ENCODE measurements around the gene DDX20. TPM values are rescaled to one million over a fixed set of nuclear protein-coding genes. Genes with fewer than 3 reads are reported as not detected.

The DDX20 gene
- total RNA-seq, 4 donors from 2014 or later, result 16.0 to 25.0 (median 21.5) TPM

GRCh38 chr1:111776861-111777260 lies 21.2 kb downstream of the DDX20 start:
- TF ChIP-seq POLR2AphosphoS5 (IDR thresholded peaks at IDR 0.05), result no peak
- TF ChIP-seq CTCF (IDR thresholded peaks at IDR 0.05), result no peak
- no peak for TF ChIP-seq EP300 (IDR thresholded peaks at IDR 0.05)
- TF ChIP-seq POLR2A (IDR thresholded peaks at IDR 0.05), result no peak
- H3K4me3 ChIP-seq, result no peak overlapping the region
- no peaks in the 10 kb centered on the region for H3K27me3 ChIP-seq
- DNase-seq (ENCODE audit: low spot score in 2 of 2), result no peak
- 94% methylated on average over 8 of the region's 8 CpGs for WGBS
- no peak overlapping the region for H3K27ac ChIP-seq
- no peaks in the 10 kb centered on the region for H3K9me3 ChIP-seq
- H3K36me3 ChIP-seq, result no peaks in the 10 kb centered on the region
- H3K4me1 ChIP-seq, result no peaks in the 10 kb centered on the region

GRCh38 chr1:111777301-111777700 lies 21.6 kb downstream of the DDX20 start:
- Histone ChIP-seq H3K4me1 (no peaks in the 10 kb centered on the region), H3K36me3 (no peaks in the 10 kb centered on the region), H3K4me3 (no peak overlapping the region), H3K27me3 (no peaks in the 10 kb centered on the region), H3K9me3 (no peaks in the 10 kb centered on the region), H3K27ac (no peak overlapping the region)
- no peak for DNase-seq (ENCODE audit: low spot score in 2 of 2)
- WGBS, result 93% methylated on average over 1 of the region's 1 CpG
- TF ChIP-seq CTCF (IDR thresholded peaks at IDR 0.05) (no peak), POLR2A (IDR thresholded peaks at IDR 0.05) (no peak), POLR2AphosphoS5 (IDR thresholded peaks at IDR 0.05) (no peak), EP300 (IDR thresholded peaks at IDR 0.05) (no peak)

GRCh38 chr1:111778066-111778465 lies 22.4 kb downstream of the DDX20 start:
- Histone ChIP-seq H3K36me3 (no peaks in the 10 kb centered on the region), H3K9me3 (no peaks in the 10 kb centered on the region), H3K4me3 (no peak overlapping the region), H3K27me3 (no peaks in the 10 kb centered on the region), H3K27ac (no peak overlapping the region), H3K4me1 (no peaks in the 10 kb centered on the region)
- DNase-seq (ENCODE audit: low spot score in 2 of 2), result no peak
- TF ChIP-seq EP300 (IDR thresholded peaks at IDR 0.05) (no peak), POLR2A (IDR thresholded peaks at IDR 0.05) (no peak), POLR2AphosphoS5 (IDR thresholded peaks at IDR 0.05) (no peak), CTCF (IDR thresholded peaks at IDR 0.05) (no peak)
- WGBS, result 75% methylated on average over 6 of the region's 6 CpGs

- no peaks in the 10 kb centered on the region for H3K27me3 ChIP-seq
- H3K9me3 ChIP-seq, result no peaks in the 10 kb centered on the region
- TF ChIP-seq CTCF (IDR thresholded peaks at IDR 0.05) (no peak), POLR2AphosphoS5 (IDR thresholded peaks at IDR 0.05) (no peak), POLR2A (IDR thresholded peaks at IDR 0.05) (no peak), EP300 (IDR thresholded peaks at IDR 0.05) (no peak)
- DNase-seq (ENCODE audit: low spot score in 2 of 2), result no peak
- no peak overlapping the region for H3K27ac ChIP-seq
- 66% methylated on average over 2 of the region's 2 CpGs for WGBS
- H3K36me3 ChIP-seq, result no peaks in the 10 kb centered on the region
- H3K4me3 ChIP-seq, result no peak overlapping the region
- H3K4me1 ChIP-seq, result no peaks in the 10 kb centered on the region
Observed at GRCh38 chr1:111778541-111779051, 22.9 kb downstream of the DDX20 start.

GRCh38 chr1:111779546-111779945 lies 23.8 kb downstream of the DDX20 start:
- Histone ChIP-seq H3K27ac (no peak overlapping the region), H3K4me1 (no peaks in the 10 kb centered on the region), H3K9me3 (no peaks in the 10 kb centered on the region), H3K36me3 (no peaks in the 10 kb centered on the region), H3K27me3 (no peaks in the 10 kb centered on the region), H3K4me3 (no peak overlapping the region)
- WGBS, result 93% methylated on average over 2 of the region's 2 CpGs
- no peak for DNase-seq (ENCODE audit: low spot score in 2 of 2)
- TF ChIP-seq POLR2A (IDR thresholded peaks at IDR 0.05) (no peak), POLR2AphosphoS5 (IDR thresholded peaks at IDR 0.05) (no peak), CTCF (IDR thresholded peaks at IDR 0.05) (no peak), EP300 (IDR thresholded peaks at IDR 0.05) (no peak)
